CD4-positive, alpha-beta T cell (primary cell): ENCODE measurements around the gene COL11A1. TPM values are rescaled to one million over a fixed set of nuclear protein-coding genes. Genes with fewer than 3 reads are reported as not detected.

ENCODE experiments used
- ATAC-seq: fragments of 200-7000 bp; cut with Tn5 transposase; one replicate; pipeline ENCODE4 v1.10.0; 2022; ENCODE audit warnings: mild to moderate bottlenecking; ENCODE audit not compliant: poor library complexity
- CTCF ChIA-PET: fragments of 350-600 bp; sonication (Branson Sonifier 250); formaldehyde crosslinking; loops from one replicate; lab custom pipeline; 2021; ENCODE audit warnings: antibody characterized with exemption, inconsistent platforms; lab: Charles Lee
- POLR2A ChIA-PET: fragments of 350-600 bp; sonication (Branson Sonifier 250); formaldehyde crosslinking; loops from one replicate; lab custom pipeline; 2021; ENCODE audit warnings: antibody characterized with exemption, inconsistent platforms; lab: Charles Lee
- DNase-seq, 14 experiments: peaks; one replicate each; pipeline ENCODE4 v3.0.0-alpha.2; 2013 to 2020; ENCODE audit warnings: mixed read lengths in 2 of 14
- H3K27ac ChIP-seq, 2 donors: one replicate each; pipeline versions ENCODE4 v1.5.1 to v1.7.0; 2013; ENCODE audit warnings: low read length in 2 of 2, low read depth in 1 of 2, mild to moderate bottlenecking in 1 of 2
- H3K27me3 ChIP-seq, 2 experiments: 1 replicate in 1 of 2; 2 replicates in 1 of 2; pipeline versions ENCODE4 v1.6.1 to v1.7.0; 2013; ENCODE audit warnings: low read length in 2 of 2, control low read depth in 1 of 2, mild to moderate bottlenecking in 1 of 2, moderate library complexity in 1 of 2; ENCODE audit not compliant: insufficient read depth in 2 of 2, control insufficient read depth in 1 of 2
- H3K36me3 ChIP-seq: one replicate; pipeline ENCODE4 v1.6.1; 2013; ENCODE audit warnings: low read length, control low read depth; ENCODE audit not compliant: insufficient read depth
- H3K4me1 ChIP-seq: one replicate; pipeline ENCODE4 v1.6.1; 2013; ENCODE audit warnings: low read length, control low read depth; ENCODE audit not compliant: insufficient read depth
- H3K4me3 ChIP-seq: one replicate; pipeline ENCODE4 v1.5.1; 2013; ENCODE audit warnings: mild to moderate bottlenecking, low read length, moderate library complexity
- H3K9me3 ChIP-seq, 2 experiments: 1 replicate in 1 of 2; 2 replicates in 1 of 2; pipeline versions ENCODE4 v1.6.1 to v1.7.0; 2013; ENCODE audit warnings: low read length in 2 of 2, mild to moderate bottlenecking in 2 of 2, control low read depth in 1 of 2, moderate library complexity in 1 of 2; ENCODE audit not compliant: control insufficient read depth in 1 of 2, insufficient read depth in 1 of 2
- H3K27ac Mint-ChIP-seq: one replicate; pipeline ENCODE4 v1.8.0; 2020; ENCODE audit warnings: mixed read lengths
- H3K27me3 Mint-ChIP-seq: one replicate; pipeline ENCODE4 v1.8.0; 2021; ENCODE audit warnings: mixed read lengths
- H3K36me3 Mint-ChIP-seq: one replicate; pipeline ENCODE4 v1.8.0; 2021; ENCODE audit warnings: low read depth, mixed read lengths
- H3K4me1 Mint-ChIP-seq: one replicate; pipeline ENCODE4 v1.8.0; 2021; ENCODE audit warnings: low read depth, mixed read lengths
- H3K4me3 Mint-ChIP-seq: one replicate; pipeline ENCODE4 v1.8.0; 2020; ENCODE audit warnings: mild to moderate bottlenecking, mixed read lengths
- H3K9me3 Mint-ChIP-seq: one replicate; pipeline ENCODE4 v1.8.0; 2020; ENCODE audit warnings: mixed read lengths
- intact Hi-C, 2 experiments: fragments of 100-400 bp; cut with DNase I in 1 of 2; cut with micrococcal nuclease in 1 of 2; formaldehyde crosslinking; loops; one replicate each; pipeline versions ENCODE4 v1.15.1 to v1.9.0; 2023 to 2025; cut with DNase I, micrococcal nuclease
- total RNA-seq, 174 experiments: library from RNA in 2 of 174; stranded (reverse) in 2 of 174; gene quantifications; one replicate each; pipeline ENCODE4 v1.2.3 and lab custom pipeline; 2021 to 2026
- TF ChIP-seq, protein P1 (sequence below): fragments of 200-600 bp; IDR thresholded peaks from one replicate; pipeline ENCODE4 v1.8.0; 2022; ENCODE audit warnings: antibody characterized with exemption, mild to moderate bottlenecking

COL11A1 gene
- total RNA-seq, 2 experiments from 2014 or later: not detected

DNA sequence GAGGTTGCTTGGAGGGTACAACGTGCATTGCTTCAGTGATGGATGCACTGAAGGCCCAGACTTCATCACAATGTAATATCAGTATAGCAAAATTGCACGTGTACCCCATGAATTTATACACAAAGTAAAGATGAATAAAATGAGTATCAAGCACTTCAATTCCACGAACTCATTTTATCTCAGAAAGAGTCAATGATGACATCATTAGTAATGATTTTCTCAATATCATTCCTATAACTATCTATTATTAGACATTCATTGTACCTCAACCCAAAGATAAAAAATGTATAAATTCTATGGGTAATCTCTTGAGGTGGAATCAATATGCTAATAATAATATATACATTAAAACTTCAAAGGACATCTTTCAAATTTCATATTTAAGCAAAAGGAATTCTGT is 208.4 kb downstream of the COL11A1 start:
- H3K4me1 ChIP-seq: no peaks in the 10 kb centered on the region
- DNase-seq: no peak
- H3K9me3 ChIP-seq: peaks cover 0 to 4% of the 10 kb centered on the region in 2 experiments
- Mint-ChIP-seq H3K27me3 (no peaks in the 10 kb centered on the region), H3K4me3 (no peak overlapping the region), H3K4me1 (no peaks in the 10 kb centered on the region), H3K9me3 (peaks cover 2% of the 10 kb centered on the region), H3K27ac (no peak overlapping the region), H3K36me3 (no peaks in the 10 kb centered on the region)
- H3K27me3 ChIP-seq: no peaks in the 10 kb centered on the region
- no peaks in the 10 kb centered on the region for H3K36me3 ChIP-seq
- no peak overlapping the region for H3K27ac ChIP-seq
- intact Hi-C loops: no loop called here
- ChIA-PET CTCF (no interaction called here), POLR2A (no interaction called here)
- no peak for ATAC-seq
- H3K4me3 ChIP-seq: no peak overlapping the region
- TF ChIP-seq, protein P1, sequence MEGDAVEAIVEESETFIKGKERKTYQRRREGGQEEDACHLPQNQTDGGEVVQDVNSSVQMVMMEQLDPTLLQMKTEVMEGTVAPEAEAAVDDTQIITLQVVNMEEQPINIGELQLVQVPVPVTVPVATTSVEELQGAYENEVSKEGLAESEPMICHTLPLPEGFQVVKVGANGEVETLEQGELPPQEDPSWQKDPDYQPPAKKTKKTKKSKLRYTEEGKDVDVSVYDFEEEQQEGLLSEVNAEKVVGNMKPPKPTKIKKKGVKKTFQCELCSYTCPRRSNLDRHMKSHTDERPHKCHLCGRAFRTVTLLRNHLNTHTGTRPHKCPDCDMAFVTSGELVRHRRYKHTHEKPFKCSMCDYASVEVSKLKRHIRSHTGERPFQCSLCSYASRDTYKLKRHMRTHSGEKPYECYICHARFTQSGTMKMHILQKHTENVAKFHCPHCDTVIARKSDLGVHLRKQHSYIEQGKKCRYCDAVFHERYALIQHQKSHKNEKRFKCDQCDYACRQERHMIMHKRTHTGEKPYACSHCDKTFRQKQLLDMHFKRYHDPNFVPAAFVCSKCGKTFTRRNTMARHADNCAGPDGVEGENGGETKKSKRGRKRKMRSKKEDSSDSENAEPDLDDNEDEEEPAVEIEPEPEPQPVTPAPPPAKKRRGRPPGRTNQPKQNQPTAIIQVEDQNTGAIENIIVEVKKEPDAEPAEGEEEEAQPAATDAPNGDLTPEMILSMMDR: no peak

DNA sequence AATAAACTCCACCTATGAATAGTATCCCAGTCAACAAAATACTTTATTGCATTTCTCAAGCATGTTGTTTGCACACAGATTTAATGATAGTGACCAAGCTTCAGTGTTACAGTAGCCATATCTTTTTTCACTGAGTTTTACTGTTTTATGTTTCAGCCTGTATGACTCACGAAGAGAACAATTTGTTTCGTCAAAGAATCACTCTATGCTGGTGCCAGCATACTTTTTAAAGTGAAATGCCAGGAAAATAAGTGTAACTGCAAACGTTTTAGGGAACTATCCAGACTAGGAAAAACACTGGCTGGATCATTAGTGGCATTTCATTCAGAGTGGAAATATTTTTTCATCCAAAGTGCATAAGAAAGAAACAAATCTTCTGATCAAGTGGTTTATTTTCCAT is 210.8 kb downstream of the COL11A1 start:
- no peak for DNase-seq
- intact Hi-C loops: no loop called here
- Histone ChIP-seq H3K4me3 (no peak overlapping the region), H3K27ac (no peak overlapping the region), H3K9me3 (peaks cover 0 to 4% of the 10 kb centered on the region in 2 experiments), H3K36me3 (no peaks in the 10 kb centered on the region), H3K4me1 (no peaks in the 10 kb centered on the region), H3K27me3 (no peaks in the 10 kb centered on the region)
- no peaks in the 10 kb centered on the region for H3K4me1 Mint-ChIP-seq
- H3K4me3 Mint-ChIP-seq: no peak overlapping the region
- no peaks in the 10 kb centered on the region for H3K36me3 Mint-ChIP-seq
- no peak for ATAC-seq
- peaks cover 2% of the 10 kb centered on the region for H3K9me3 Mint-ChIP-seq
- no peaks in the 10 kb centered on the region for H3K27me3 Mint-ChIP-seq
- POLR2A ChIA-PET: no interaction called here
- TF ChIP-seq, protein P1: no peak
- H3K27ac Mint-ChIP-seq: no peak overlapping the region
- CTCF ChIA-PET: no interaction called here

DNA sequence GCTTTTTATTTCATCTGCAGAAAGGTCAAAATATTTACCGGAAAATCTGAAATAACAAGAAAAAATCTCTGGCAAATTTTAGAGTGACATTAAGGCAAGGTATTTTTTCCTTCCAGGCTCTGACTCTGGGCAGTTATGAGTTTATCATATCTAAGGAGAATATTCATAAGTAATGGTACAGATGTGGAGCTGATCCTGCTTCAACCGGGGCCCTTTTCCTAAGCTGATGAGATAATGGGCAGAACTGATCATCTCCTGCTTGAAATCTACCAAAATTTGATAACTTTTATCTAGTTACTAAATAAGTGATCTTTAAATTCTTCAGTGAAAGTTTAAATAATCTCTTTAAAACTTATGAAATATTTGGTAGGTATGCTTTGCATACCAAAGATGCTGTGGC is 211.6 kb downstream of the COL11A1 start:
- TF ChIP-seq, protein P1: no peak
- Mint-ChIP-seq H3K27me3 (no peaks in the 10 kb centered on the region), H3K4me1 (no peaks in the 10 kb centered on the region), H3K36me3 (no peaks in the 10 kb centered on the region), H3K9me3 (peaks cover 2% of the 10 kb centered on the region), H3K4me3 (no peak overlapping the region), H3K27ac (no peak overlapping the region)
- H3K27me3 ChIP-seq: no peaks in the 10 kb centered on the region
- peaks cover 0 to 4% of the 10 kb centered on the region in 2 experiments for H3K9me3 ChIP-seq
- H3K4me3 ChIP-seq: no peak overlapping the region
- intact Hi-C loops: no loop called here
- no peak overlapping the region for H3K27ac ChIP-seq
- H3K36me3 ChIP-seq: no peaks in the 10 kb centered on the region
- ATAC-seq (no peak), DNase-seq (no peak)
- POLR2A ChIA-PET: no interaction called here
- H3K4me1 ChIP-seq: no peaks in the 10 kb centered on the region
- CTCF ChIA-PET: no interaction called here
